Memory B cell (primary cell): ENCODE data around the gene LITAFD.

Experiments used
- ATAC-seq: fragments of 150-1000 bp; cut with Tn5 transposase; 2 replicates; pipeline ENCODE4 v1.10.0; 2021; ENCODE audit warnings: low read depth, mild to moderate bottlenecking, moderate library complexity
- DNase-seq, 2 donors: peaks; one replicate each; pipeline ENCODE4 v3.0.0; 2022; ENCODE audit warnings: low spot score in 2 of 2
- H3K27ac Mint-ChIP-seq: one replicate; pipeline ENCODE4 v1.8.0; 2022; ENCODE audit warnings: mild to moderate bottlenecking, moderate library complexity, mixed read lengths
- H3K27me3 Mint-ChIP-seq: one replicate; pipeline ENCODE4 v1.8.0; 2022; ENCODE audit warnings: mixed read lengths
- H3K36me3 Mint-ChIP-seq: one replicate; pipeline ENCODE4 v1.8.0; 2022; ENCODE audit warnings: mild to moderate bottlenecking, mixed read lengths
- H3K4me1 Mint-ChIP-seq: one replicate; pipeline ENCODE4 v1.8.0; 2022; ENCODE audit warnings: mixed read lengths
- H3K4me3 Mint-ChIP-seq: one replicate; pipeline ENCODE4 v1.8.0; 2022; ENCODE audit warnings: mild to moderate bottlenecking, moderate library complexity, mixed read lengths
- H3K9me3 Mint-ChIP-seq: one replicate; pipeline ENCODE4 v1.8.0; 2022; ENCODE audit warnings: mixed read lengths

LITAFD gene

GRCh38 chr16:8851761-8852403 lies 30.3 kb upstream of the LITAFD start:
- no peak for DNase-seq
- Mint-ChIP-seq H3K4me3 (no peak overlapping the region), H3K27ac (no peak overlapping the region), H3K36me3 (peaks cover 21% of the 10 kb centered on the region), H3K27me3 (no peaks in the 10 kb centered on the region), H3K4me1 (peaks cover 18% of the 10 kb centered on the region), H3K9me3 (no peaks in the 10 kb centered on the region)
- no peak for ATAC-seq

- H3K9me3 Mint-ChIP-seq = no peaks in the 10 kb centered on the region
- H3K27ac Mint-ChIP-seq = peak overlapping the region; percentile 32
- peaks cover 18% of the 10 kb centered on the region for H3K4me1 Mint-ChIP-seq
- no peak overlapping the region for H3K4me3 Mint-ChIP-seq
- no peaks in the 10 kb centered on the region for H3K27me3 Mint-ChIP-seq
- ATAC-seq (no peak), DNase-seq (no peak)
- peaks cover 23% of the 10 kb centered on the region for H3K36me3 Mint-ChIP-seq
Measured at GRCh38 chr16:8852534-8852933, 29.6 kb upstream of the LITAFD start.

- H3K4me1 Mint-ChIP-seq = peaks cover 21% of the 10 kb centered on the region
- H3K27me3 Mint-ChIP-seq = no peaks in the 10 kb centered on the region
- H3K9me3 Mint-ChIP-seq = no peaks in the 10 kb centered on the region
- H3K27ac Mint-ChIP-seq = peak overlapping the region; percentile 32
- DNase-seq (no peak), ATAC-seq (no peak)
- no peak overlapping the region for H3K4me3 Mint-ChIP-seq
- H3K36me3 Mint-ChIP-seq = peaks cover 23% of the 10 kb centered on the region
Measured at GRCh38 chr16:8853150-8853549, 29.0 kb upstream of the LITAFD start.

- Mint-ChIP-seq H3K36me3 (peaks cover 23% of the 10 kb centered on the region), H3K4me1 (peaks cover 21% of the 10 kb centered on the region), H3K27ac (no peak overlapping the region), H3K4me3 (no peak overlapping the region), H3K27me3 (no peaks in the 10 kb centered on the region), H3K9me3 (no peaks in the 10 kb centered on the region)
- no peak for DNase-seq
- ATAC-seq = no peak
Measured at GRCh38 chr16:8853611-8854010, 28.5 kb upstream of the LITAFD start.

GRCh38 chr16:8854298-8854948 lies 27.7 kb upstream of the LITAFD start:
- peak overlapping the region; percentile 25 for H3K27ac Mint-ChIP-seq
- H3K36me3 Mint-ChIP-seq = peaks cover 19% of the 10 kb centered on the region
- H3K4me1 Mint-ChIP-seq = peaks cover 21% of the 10 kb centered on the region

GRCh38 chr16:8855051-8855786 lies 26.9 kb upstream of the LITAFD start:
- H3K4me1 Mint-ChIP-seq = peaks cover 16% of the 10 kb centered on the region
- no peaks in the 10 kb centered on the region for H3K27me3 Mint-ChIP-seq
- H3K4me3 Mint-ChIP-seq = no peak overlapping the region
- peak overlapping the region; percentile 25 for H3K27ac Mint-ChIP-seq
- no peaks in the 10 kb centered on the region for H3K9me3 Mint-ChIP-seq
- ATAC-seq = no peak
- peaks cover 17% of the 10 kb centered on the region for H3K36me3 Mint-ChIP-seq
- DNase-seq = no peak

More at GRCh38 chr16:8854298-8854948, 27.7 kb upstream of the LITAFD start:
- Mint-ChIP-seq H3K27me3 (no peaks in the 10 kb centered on the region), H3K9me3 (no peaks in the 10 kb centered on the region), H3K4me3 (no peak overlapping the region)
- ATAC-seq (no peak), DNase-seq (no peak)

GRCh38 chr16:8855972-8856371 lies 26.2 kb upstream of the LITAFD start:
- DNase-seq (no peak), ATAC-seq (no peak)
- H3K27ac Mint-ChIP-seq = peak overlapping the region; percentile 28
- peaks cover 14% of the 10 kb centered on the region for H3K36me3 Mint-ChIP-seq
- H3K4me3 Mint-ChIP-seq = no peak overlapping the region
- no peaks in the 10 kb centered on the region for H3K9me3 Mint-ChIP-seq
- H3K4me1 Mint-ChIP-seq = peaks cover 10% of the 10 kb centered on the region
- H3K27me3 Mint-ChIP-seq = no peaks in the 10 kb centered on the region

GRCh38 chr16:8858994-8859912 lies 22.9 kb upstream of the LITAFD start:
- ATAC-seq = no peak
- Mint-ChIP-seq H3K27ac (peak overlapping the region; percentile 59), H3K9me3 (no peaks in the 10 kb centered on the region)

GRCh38 chr16:8859913-8860881 lies 22.0 kb upstream of the LITAFD start:
- DNase-seq (no peak), ATAC-seq (no peak)
- no peaks in the 10 kb centered on the region for H3K9me3 Mint-ChIP-seq
- H3K4me1 Mint-ChIP-seq = peaks cover 28% of the 10 kb centered on the region
- peak overlapping the region; percentile 59 for H3K27ac Mint-ChIP-seq
- no peak overlapping the region for H3K4me3 Mint-ChIP-seq
- no peaks in the 10 kb centered on the region for H3K27me3 Mint-ChIP-seq
- H3K36me3 Mint-ChIP-seq = peaks cover 9% of the 10 kb centered on the region

More at GRCh38 chr16:8858994-8859912, 22.9 kb upstream of the LITAFD start:
- H3K4me3 Mint-ChIP-seq = no peak overlapping the region
- H3K36me3 Mint-ChIP-seq = peaks cover 11% of the 10 kb centered on the region
- H3K27me3 Mint-ChIP-seq = no peaks in the 10 kb centered on the region
- no peak for DNase-seq
- peaks cover 21% of the 10 kb centered on the region for H3K4me1 Mint-ChIP-seq

GRCh38 chr16:8861563-8862308 lies 20.4 kb upstream of the LITAFD start:
- peaks cover 30% of the 10 kb centered on the region for H3K4me1 Mint-ChIP-seq
- no peaks in the 10 kb centered on the region for H3K9me3 Mint-ChIP-seq
- no peak overlapping the region for H3K4me3 Mint-ChIP-seq
- no peak overlapping the region for H3K27ac Mint-ChIP-seq
- no peak for ATAC-seq
- peaks cover 1% of the 10 kb centered on the region for H3K36me3 Mint-ChIP-seq
- no peak for DNase-seq
- H3K27me3 Mint-ChIP-seq = no peaks in the 10 kb centered on the region

- peak overlapping the region; percentile 31 for H3K27ac Mint-ChIP-seq
- ATAC-seq (no peak), DNase-seq (no peak)
- H3K9me3 Mint-ChIP-seq = no peaks in the 10 kb centered on the region
- no peaks in the 10 kb centered on the region for H3K27me3 Mint-ChIP-seq
- peaks cover 35% of the 10 kb centered on the region for H3K4me1 Mint-ChIP-seq
- H3K36me3 Mint-ChIP-seq = no peaks in the 10 kb centered on the region
- no peak overlapping the region for H3K4me3 Mint-ChIP-seq
Measured at GRCh38 chr16:8862309-8863130, 19.6 kb upstream of the LITAFD start.
